Inferior parietal cortex (tissue), 1 donor: ENCODE data around the gene TRIM66.
A peak's percentile ranks its signal among the peaks of the same experiment; 100 is the strongest.

Experiments used
- DNase-seq: peaks from one replicate; pipeline ENCODE4 v3.0.0-alpha.2; 2016; ENCODE audit errors: extremely low spot score

TRIM66 gene, protein sequence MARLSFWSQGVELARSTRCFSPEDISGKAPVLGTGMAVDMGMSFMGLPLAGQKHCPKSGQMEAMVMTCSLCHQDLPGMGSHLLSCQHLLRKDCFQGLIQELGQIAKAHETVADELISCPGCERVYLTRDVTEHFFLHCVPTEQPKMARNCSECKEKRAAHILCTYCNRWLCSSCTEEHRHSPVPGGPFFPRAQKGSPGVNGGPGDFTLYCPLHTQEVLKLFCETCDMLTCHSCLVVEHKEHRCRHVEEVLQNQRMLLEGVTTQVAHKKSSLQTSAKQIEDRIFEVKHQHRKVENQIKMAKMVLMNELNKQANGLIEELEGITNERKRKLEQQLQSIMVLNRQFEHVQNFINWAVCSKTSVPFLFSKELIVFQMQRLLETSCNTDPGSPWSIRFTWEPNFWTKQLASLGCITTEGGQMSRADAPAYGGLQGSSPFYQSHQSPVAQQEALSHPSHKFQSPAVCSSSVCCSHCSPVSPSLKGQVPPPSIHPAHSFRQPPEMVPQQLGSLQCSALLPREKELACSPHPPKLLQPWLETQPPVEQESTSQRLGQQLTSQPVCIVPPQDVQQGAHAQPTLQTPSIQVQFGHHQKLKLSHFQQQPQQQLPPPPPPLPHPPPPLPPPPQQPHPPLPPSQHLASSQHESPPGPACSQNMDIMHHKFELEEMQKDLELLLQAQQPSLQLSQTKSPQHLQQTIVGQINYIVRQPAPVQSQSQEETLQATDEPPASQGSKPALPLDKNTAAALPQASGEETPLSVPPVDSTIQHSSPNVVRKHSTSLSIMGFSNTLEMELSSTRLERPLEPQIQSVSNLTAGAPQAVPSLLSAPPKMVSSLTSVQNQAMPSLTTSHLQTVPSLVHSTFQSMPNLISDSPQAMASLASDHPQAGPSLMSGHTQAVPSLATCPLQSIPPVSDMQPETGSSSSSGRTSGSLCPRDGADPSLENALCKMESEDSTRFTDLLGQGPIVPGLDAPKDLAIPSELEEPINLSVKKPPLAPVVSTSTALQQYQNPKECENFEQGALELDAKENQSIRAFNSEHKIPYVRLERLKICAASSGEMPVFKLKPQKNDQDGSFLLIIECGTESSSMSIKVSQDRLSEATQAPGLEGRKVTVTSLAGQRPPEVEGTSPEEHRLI (N-terminal part only)

GRCh38 chr11:8682303-8683114 is at the start of gene TRIM66, which contains the start of gene RPL27A:
Gene TRIM66, minus strand, starts transcription at chr11:8682665. Its CDS starts 10,391 bp downstream, at chr11:8672274.
Gene RPL27A, plus strand, starts transcription at chr11:8682792. Its CDS starts 22 bp downstream, at chr11:8682814.
- DNase-seq, result peak; percentile 97

DNA sequence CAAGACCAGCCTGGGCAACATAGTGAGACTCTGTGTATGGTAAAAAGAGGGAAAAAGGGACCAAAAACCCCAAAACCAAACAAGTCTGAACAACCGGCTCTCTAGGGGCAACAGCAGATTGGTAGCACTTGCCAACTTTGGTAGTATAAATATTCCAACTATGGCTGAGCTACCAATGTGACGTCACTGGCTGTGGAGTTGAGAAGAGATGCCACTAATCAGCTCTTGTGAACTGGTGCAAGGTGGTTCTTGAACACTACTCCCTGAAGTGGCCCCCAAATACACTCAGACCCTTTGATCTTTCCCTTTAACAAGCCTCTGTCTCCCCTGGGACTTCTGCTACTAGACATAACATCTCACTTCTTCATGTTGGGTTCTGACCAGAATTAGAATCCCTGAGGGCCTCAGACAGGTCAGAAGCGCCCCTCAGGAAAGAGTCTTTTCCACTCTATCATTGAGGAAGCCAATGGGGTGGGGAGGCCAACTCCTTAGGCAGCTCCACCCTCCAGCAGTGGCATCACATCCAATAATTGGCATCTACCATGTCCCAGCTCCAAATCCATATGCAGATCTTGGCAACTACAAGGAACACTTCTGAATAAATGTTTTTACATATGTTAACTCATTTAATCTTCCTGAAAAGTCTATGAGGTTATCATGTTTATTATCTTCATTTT is 49.3 kb upstream of the TRIM66 start:
- no peak for DNase-seq

DNA sequence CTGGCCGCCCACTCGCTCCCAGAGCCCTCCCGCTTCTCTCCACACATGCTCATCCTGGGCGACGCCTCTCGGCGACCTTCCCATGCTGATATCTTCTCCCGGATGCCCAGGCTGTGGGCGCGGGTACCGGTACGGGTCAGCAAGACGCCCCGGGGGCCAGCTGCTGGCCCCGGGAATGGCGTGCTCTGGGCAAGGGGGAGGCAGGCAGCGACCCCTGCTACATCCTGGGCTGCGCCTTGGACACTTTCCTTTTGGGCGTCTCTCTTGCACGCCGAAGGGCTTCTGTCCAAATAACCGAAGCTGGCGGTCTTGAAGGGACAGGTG is 48.2 kb upstream of the TRIM66 start:
- no peak for DNase-seq

DNA sequence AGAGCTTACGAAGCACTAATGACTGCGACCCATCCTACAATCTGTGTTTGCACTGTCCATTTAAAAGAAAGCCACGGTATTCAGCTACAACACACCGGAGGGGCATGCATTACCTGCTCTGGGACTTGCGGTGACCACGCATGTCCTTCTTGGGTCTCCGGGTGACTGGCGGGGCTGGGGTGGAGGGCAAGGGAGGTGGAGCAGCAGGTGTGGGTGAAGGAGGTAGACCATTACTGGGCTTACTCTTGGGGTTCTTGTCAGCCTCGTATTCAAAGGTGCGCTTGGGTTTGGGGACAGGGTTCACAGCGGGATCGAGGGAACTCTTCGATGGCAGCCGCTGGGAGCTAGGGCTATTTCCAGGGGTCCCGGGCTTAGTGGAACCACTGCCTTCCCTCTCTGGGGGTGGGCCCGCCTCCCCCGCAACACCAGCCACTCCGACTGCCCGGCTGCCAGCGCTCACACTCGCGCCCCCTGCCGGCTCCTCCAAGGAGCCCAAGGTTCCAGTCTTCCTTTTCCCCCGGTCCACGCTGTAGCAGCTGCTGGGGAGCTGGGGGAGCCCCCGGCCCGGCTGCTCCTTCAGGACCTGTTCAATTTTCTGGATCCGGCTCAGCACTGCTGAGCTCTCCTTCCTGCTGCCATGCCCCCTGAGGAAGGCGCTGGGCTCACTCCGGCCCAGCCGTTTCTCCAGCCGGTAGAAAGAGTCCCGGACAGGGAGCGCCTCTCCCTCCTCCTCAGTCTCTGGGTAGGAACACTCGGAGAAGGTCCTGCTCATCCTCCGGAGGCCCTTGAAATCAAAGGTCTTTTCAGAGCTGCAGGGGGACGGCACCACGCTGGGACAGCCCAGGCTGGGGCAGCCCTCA is 47.6 kb upstream of the TRIM66 start:
- DNase-seq, result no peak

- DNase-seq, result no peak
These were observed 46.6 kb upstream of the TRIM66 start for GRCh38 chr11:8729067-8729466.

DNA sequence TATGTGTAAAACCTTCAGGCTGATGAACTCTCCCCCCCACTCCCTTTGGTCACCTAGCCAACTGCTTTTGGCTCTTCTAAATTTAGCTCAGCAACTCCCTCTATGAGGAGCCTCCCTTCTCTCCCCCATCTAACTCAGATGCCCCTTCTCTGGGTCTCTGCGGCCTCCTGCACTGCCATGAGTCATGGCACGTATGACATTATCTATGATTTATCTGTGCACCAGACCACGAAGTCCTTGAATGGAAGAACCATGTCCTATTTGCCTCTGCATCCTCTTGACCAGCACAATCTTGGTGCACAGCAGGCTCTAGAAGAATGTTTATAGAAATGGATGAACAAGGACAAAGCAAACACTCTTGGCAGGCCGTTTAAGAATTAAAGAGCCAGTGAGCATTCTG is 46.1 kb upstream of the TRIM66 start:
- no peak for DNase-seq

DNA sequence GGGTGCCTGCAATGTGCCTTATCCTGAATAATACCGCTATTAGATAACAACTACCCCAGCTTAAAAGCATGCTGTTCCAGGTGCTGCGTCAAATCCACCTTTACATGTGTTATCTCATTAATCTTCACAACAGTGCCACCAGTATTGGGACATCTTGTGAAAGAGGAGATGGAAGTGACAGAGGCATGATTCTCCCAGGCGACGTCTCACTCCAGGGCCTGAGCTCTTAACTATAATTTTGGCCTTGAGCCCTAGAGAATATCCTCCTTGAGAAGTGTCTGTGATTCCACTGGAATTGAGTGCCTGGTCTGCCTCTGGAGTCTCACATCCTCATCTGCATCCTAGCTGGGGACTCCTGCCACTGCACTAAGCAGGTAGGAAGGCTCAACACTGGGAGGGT is 43.9 kb upstream of the TRIM66 start:
- no peak for DNase-seq

DNA sequence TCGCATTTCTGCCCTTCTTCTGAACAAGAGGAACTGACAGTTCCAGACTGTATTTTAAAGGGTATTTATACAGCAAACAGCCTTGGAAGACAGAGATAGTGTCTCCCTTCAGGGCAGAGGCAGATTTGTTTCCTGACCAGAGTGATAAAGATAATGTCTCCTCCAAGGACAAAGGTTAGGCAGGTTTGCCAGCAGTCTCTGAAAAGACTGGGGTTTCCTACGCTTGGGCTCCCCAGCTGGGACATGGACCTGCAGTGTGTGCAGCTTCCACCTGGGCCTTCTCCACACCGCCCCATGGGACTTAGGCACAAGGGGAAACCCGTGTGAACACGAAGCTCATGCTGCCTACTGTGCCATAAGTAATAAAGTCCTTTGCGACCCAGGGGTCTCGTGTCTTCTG is 42.2 kb upstream of the TRIM66 start:
- no peak for DNase-seq

- no peak for DNase-seq
These were observed 41.2 kb upstream of the TRIM66 start for GRCh38 chr11:8723711-8724110.

- no peak for DNase-seq
These were observed 40.3 kb upstream of the TRIM66 start for GRCh38 chr11:8722809-8723208.

DNA sequence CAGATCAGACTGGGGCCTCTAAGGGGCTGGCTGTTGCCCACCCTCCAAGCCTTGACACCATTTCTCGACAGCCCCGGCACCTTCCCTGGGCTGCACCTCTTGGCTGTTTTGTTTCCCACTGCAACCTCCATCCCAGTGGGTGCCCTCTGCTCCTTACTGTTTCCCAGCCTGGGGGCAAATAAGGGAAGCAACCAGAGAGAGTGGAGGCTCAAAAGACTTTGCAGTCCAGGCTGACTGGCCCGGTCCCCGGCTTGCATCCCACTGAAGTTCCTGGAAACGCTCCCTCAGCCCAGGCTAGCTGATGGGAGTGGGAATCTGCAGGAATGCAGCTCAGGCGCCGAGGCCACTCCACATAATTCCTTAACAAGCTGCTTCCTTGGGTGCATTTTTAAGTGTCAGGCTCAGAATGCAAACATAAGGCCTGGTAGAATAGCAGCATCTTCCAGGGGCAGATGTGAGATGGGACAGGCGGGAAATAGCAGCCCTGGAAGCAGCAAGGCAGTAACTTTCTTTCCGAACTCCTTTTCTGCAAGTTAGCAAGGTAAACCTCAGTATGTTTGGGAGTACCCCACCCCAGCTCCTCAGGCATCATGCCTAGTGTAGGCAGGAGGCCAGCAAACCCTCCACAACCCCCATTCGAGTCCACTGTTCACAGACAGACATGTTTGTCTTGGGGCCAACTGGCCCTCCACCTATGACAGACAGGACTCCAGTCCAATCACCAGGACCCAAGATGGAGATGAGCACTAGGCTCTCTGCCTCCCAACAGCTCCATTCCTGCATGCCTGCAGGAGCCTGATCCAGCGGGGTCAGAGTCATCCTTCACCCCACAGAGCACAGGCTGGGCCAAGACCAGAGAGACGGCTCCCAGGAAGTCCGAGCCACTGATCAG is 39.4 kb upstream of the TRIM66 start:
- DNase-seq, result no peak

GRCh38 chr11:8720868-8721608 is 38.6 kb upstream of the TRIM66 start:
- DNase-seq, result no peak

- no peak for DNase-seq
These were observed 37.9 kb upstream of the TRIM66 start for GRCh38 chr11:8720352-8720751.

DNA sequence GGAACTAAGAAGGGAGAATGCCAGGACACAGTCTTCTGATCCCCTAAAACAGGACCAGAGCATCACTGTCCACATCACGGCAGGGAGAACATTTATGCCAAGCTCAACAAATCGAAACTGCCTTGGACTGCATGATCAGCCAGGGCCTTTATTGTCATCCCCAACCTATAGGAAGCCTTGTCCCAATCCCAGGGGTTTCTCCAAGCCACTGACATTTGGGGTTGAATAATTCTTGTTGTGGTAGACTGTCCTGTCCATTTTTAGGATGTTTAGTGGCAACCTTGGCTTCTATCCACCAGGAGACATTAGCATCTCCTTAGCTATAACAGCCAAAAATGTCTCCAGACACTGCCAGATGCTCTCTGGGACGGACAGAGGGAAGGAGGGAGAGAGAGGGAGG is 37.3 kb upstream of the TRIM66 start:
- DNase-seq, result no peak

- peak; percentile 35 for DNase-seq
These were observed 36.8 kb upstream of the TRIM66 start for GRCh38 chr11:8719211-8719649.

- no peak for DNase-seq
These were observed 35.6 kb upstream of the TRIM66 start for GRCh38 chr11:8717876-8718753.

GRCh38 chr11:8717544-8717875 is 35.0 kb upstream of the TRIM66 start:
- DNase-seq, result no peak
